ENCODE data around the gene SUCO.

The SUCO gene

GRCh38 chr1:172517545-172517944, 15.4 kb upstream of the SUCO start:
- no peak for DNase-seq

GRCh38 chr1:172529304-172529703, 3.6 kb upstream of the SUCO start:
- DNase-seq, result no peak

- DNase-seq, result no peak
Observed at GRCh38 chr1:172530000-172530399, 3.0 kb upstream of the SUCO start.

GRCh38 chr1:172531412-172532182, 1.4 kb upstream of the SUCO start:
- DNase-seq, result no peak

GRCh38 chr1:172532183-172532699, 709 bp upstream of the SUCO start:
- peak; percentile 89 for DNase-seq

GRCh38 chr1:172533513-172534151, 682 bp downstream of the SUCO start:
- no peak for DNase-seq

- DNase-seq, result no peak
Observed at GRCh38 chr1:172536256-172536655, 3.3 kb downstream of the SUCO start.

- DNase-seq, result no peak
Observed at GRCh38 chr1:172537366-172537765, 4.4 kb downstream of the SUCO start.

- no peak for DNase-seq
Observed at GRCh38 chr1:172537827-172538391, 5.0 kb downstream of the SUCO start.

GRCh38 chr1:172540635-172541034, 7.7 kb downstream of the SUCO start:
- no peak for DNase-seq

- no peak for DNase-seq
Observed at GRCh38 chr1:172544481-172545104, 11.6 kb downstream of the SUCO start.

GRCh38 chr1:172545396-172546004, 12.6 kb downstream of the SUCO start:
- no peak for DNase-seq

GRCh38 chr1:172547071-172547470, 14.1 kb downstream of the SUCO start:
- DNase-seq, result no peak

GRCh38 chr1:172549621-172550280, 16.8 kb downstream of the SUCO start:
- no peak for DNase-seq

- DNase-seq, result no peak
Observed at GRCh38 chr1:172551279-172551678, 18.3 kb downstream of the SUCO start.

- DNase-seq, result no peak
Observed at GRCh38 chr1:172554915-172555314, 22.0 kb downstream of the SUCO start.

- DNase-seq, result no peak
Observed at GRCh38 chr1:172556461-172556860, 23.5 kb downstream of the SUCO start.

- DNase-seq, result no peak
Observed at GRCh38 chr1:172557270-172557669, 24.3 kb downstream of the SUCO start.

GRCh38 chr1:172559572-172560210, 26.7 kb downstream of the SUCO start:
- no peak for DNase-seq

GRCh38 chr1:172561252-172561651, 28.3 kb downstream of the SUCO start:
- DNase-seq, result no peak

- no peak for DNase-seq
Observed at GRCh38 chr1:172566196-172566997, 33.4 kb downstream of the SUCO start.
